ENCODE measurements around the gene TUT4. TPM values are rescaled to one million over a fixed set of nuclear protein-coding genes. Genes with fewer than 3 reads are reported as not detected.

Gene TUT4
- total and polyA plus RNA-seq, 2 experiments from 2014 or later: 69.9 to 116 TPM

- Histone ChIP-seq H3K4me1 (ENCODE audit: insufficient read depth) (peaks cover 25% of the 10 kb centered on the region), H3K27ac (ENCODE audit: low read depth) (no peak overlapping the region), H3K36me3 (ENCODE audit: insufficient read depth) (no peaks in the 10 kb centered on the region), H3K4me3 (peak overlapping the region; percentile 87), H3F3A (replicated peaks; ENCODE audit: low read depth) (peaks cover 6% of the 10 kb centered on the region; the same call in 1 of the 2 replicates), H3K9me2 (ENCODE audit: insufficient read depth) (no peaks in the 10 kb centered on the region), H3K79me2 (replicated peaks; ENCODE audit: insufficient read depth) (peaks cover 26% of the 10 kb centered on the region), H3K4me2 (peak overlapping the region; percentile 97), H3K27me3 (ENCODE audit: insufficient read depth) (no peaks in the 10 kb centered on the region), H2AFZ (0 out of 2 replicates have a peak overlapping the region, but pooled peaks have one; percentile 83), H4K20me1 (replicated peaks; ENCODE audit: insufficient read depth) (peaks cover 2% of the 10 kb centered on the region; the same call in 1 of the 2 replicates)
- Mint-ChIP-seq H3K4me3 (peak overlapping the region; percentile 81; the same call in 2 of the 3 replicates), H3K27ac (no peak overlapping the region), H3K9me3 (no peaks in the 10 kb centered on the region; the same call in 2 of the 3 replicates), H3K27me3 (ENCODE audit: insufficient read depth, low read depth, poor library complexity) (peaks cover 4% of the 10 kb centered on the region), H3K4me1 (peaks cover 23% of the 10 kb centered on the region), H3K36me3 (ENCODE audit: low read depth) (no peaks in the 10 kb centered on the region)
- TF ChIP-seq, protein P1, sequence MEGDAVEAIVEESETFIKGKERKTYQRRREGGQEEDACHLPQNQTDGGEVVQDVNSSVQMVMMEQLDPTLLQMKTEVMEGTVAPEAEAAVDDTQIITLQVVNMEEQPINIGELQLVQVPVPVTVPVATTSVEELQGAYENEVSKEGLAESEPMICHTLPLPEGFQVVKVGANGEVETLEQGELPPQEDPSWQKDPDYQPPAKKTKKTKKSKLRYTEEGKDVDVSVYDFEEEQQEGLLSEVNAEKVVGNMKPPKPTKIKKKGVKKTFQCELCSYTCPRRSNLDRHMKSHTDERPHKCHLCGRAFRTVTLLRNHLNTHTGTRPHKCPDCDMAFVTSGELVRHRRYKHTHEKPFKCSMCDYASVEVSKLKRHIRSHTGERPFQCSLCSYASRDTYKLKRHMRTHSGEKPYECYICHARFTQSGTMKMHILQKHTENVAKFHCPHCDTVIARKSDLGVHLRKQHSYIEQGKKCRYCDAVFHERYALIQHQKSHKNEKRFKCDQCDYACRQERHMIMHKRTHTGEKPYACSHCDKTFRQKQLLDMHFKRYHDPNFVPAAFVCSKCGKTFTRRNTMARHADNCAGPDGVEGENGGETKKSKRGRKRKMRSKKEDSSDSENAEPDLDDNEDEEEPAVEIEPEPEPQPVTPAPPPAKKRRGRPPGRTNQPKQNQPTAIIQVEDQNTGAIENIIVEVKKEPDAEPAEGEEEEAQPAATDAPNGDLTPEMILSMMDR (conservative IDR thresholded peaks at IDR 0.05; ENCODE audit: low read depth in 2 of 2): no peak
- TF ChIP-seq, protein P2, sequence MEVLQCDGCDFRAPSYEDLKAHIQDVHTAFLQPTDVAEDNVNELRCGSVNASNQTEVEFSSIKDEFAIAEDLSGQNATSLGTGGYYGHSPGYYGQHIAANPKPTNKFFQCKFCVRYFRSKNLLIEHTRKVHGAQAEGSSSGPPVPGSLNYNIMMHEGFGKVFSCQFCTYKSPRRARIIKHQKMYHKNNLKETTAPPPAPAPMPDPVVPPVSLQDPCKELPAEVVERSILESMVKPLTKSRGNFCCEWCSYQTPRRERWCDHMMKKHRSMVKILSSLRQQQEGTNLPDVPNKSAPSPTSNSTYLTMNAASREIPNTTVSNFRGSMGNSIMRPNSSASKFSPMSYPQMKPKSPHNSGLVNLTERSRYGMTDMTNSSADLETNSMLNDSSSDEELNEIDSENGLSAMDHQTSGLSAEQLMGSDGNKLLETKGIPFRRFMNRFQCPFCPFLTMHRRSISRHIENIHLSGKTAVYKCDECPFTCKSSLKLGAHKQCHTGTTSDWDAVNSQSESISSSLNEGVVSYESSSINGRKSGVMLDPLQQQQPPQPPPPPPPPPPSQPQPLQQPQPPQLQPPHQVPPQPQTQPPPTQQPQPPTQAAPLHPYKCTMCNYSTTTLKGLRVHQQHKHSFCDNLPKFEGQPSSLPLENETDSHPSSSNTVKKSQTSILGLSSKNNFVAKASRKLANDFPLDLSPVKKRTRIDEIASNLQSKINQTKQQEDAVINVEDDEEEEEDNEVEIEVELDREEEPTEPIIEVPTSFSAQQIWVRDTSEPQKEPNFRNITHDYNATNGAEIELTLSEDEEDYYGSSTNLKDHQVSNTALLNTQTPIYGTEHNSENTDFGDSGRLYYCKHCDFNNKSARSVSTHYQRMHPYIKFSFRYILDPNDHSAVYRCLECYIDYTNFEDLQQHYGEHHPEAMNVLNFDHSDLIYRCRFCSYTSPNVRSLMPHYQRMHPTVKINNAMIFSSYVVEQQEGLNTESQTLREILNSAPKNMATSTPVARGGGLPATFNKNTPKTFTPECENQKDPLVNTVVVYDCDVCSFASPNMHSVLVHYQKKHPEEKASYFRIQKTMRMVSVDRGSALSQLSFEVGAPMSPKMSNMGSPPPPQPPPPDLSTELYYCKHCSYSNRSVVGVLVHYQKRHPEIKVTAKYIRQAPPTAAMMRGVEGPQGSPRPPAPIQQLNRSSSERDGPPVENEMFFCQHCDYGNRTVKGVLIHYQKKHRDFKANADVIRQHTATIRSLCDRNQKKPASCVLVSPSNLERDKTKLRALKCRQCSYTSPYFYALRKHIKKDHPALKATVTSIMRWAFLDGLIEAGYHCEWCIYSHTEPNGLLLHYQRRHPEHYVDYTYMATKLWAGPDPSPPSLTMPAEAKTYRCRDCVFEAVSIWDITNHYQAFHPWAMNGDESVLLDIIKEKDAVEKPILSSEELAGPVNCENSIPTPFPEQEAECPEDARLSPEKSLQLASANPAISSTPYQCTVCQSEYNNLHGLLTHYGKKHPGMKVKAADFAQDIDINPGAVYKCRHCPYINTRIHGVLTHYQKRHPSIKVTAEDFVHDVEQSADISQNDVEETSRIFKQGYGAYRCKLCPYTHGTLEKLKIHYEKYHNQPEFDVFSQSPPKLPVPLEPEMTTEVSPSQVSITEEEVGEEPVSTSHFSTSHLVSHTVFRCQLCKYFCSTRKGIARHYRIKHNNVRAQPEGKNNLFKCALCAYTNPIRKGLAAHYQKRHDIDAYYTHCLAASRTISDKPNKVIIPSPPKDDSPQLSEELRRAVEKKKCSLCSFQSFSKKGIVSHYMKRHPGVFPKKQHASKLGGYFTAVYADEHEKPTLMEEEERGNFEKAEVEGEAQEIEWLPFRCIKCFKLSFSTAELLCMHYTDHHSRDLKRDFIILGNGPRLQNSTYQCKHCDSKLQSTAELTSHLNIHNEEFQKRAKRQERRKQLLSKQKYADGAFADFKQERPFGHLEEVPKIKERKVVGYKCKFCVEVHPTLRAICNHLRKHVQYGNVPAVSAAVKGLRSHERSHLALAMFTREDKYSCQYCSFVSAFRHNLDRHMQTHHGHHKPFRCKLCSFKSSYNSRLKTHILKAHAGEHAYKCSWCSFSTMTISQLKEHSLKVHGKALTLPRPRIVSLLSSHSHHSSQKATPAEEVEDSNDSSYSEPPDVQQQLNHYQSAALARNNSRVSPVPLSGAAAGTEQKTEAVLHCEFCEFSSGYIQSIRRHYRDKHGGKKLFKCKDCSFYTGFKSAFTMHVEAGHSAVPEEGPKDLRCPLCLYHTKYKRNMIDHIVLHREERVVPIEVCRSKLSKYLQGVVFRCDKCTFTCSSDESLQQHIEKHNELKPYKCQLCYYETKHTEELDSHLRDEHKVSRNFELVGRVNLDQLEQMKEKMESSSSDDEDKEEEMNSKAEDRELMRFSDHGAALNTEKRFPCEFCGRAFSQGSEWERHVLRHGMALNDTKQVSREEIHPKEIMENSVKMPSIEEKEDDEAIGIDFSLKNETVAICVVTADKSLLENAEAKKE (CRISPR knock-in tag; IDR thresholded peaks at IDR 0.05): no peak
- no peak for TF ChIP-seq ZNF331 (CRISPR knock-in tag; IDR thresholded peaks at IDR 0.05; ENCODE audit: low read depth)
- no peak for TF ChIP-seq STAT1 (IDR thresholded peaks at IDR 0.05; ENCODE audit: unreplicated experiment)
- TF ChIP-seq JUNB (IDR thresholded peaks at IDR 0.05; ENCODE audit: unreplicated experiment): no peak
- DNase-seq (ENCODE audit: low spot score) (peak; percentile 30), ATAC-seq (no peak)
Measured at GRCh38 chr1:52554756-52555155, 1.9 kb upstream of the TUT4 start.

All from GM23338 (cell line).